HG02763 (cell line): ENCODE data around the gene VNN1.

Source experiments
- ATAC-seq: cut with Tn5 transposase; IDR thresholded peaks from one replicate; pipeline ENCODE4 v1.9.1; 2021; ENCODE audit warnings: mild to moderate bottlenecking, moderate library complexity; ENCODE audit not compliant: unreplicated experiment

VNN1 gene, protein sequence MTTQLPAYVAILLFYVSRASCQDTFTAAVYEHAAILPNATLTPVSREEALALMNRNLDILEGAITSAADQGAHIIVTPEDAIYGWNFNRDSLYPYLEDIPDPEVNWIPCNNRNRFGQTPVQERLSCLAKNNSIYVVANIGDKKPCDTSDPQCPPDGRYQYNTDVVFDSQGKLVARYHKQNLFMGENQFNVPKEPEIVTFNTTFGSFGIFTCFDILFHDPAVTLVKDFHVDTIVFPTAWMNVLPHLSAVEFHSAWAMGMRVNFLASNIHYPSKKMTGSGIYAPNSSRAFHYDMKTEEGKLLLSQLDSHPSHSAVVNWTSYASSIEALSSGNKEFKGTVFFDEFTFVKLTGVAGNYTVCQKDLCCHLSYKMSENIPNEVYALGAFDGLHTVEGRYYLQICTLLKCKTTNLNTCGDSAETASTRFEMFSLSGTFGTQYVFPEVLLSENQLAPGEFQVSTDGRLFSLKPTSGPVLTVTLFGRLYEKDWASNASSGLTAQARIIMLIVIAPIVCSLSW

DNA sequence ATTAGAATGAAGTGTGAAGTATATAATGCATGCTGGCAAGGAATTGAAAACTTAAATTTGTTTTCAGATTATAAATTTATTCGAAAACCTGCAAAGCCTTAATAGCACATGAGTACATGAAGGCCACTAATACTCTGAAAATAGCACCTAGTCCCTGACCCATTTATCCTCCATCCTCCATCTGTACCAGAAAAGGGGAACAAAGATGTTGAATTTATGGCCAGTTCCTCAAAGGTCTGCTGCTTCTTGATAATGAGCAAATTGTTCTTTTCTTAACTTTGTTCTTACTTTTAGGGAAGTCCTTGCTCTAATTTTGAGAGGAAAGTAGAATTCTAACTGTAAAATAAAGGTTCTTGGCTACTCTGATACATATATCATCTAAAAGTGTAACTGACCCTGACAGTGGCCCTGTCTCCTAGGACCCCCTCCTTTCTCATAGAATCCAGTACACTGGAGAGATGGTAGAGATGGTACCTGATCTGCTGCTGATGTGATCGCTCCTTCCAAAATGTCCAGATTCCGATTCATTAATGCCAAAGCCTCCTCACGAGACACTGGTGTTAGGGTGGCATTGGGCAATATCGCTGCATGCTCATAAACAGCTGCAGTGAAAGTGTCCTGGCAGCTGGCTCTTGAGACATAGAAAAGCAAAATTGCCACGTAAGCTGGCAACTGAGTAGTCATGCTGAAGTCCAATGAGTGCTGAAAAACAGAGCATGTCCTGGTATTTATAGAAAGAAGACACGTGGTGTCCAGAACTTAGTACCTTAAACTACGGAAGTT lies at the start of gene VNN1:
TSS of gene VNN1 (minus strand) at position 704 of the 783 bp plus-strand sequence. CDS start at position 684, 20 bp downstream.
- no peak for ATAC-seq

DNA sequence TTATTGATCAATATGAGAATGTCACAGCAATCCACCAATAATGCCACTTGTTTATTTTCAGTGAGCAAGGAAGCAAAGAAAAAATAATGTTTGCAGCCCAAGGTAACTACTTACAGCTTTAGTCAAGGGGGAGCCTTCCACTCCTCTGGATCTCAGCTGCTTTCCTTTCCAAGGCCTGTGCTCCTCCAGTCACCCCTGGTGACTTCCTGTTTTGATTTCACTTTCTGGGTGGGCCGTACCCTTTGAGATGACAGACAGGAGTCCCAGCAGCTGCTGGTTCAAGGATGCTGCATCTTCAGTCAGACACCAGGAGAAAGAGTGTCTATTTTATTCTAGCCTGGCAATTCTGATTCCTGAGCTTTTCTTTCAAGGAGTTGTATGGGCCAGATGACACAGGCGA lies 49.4 kb upstream of the VNN1 start:
- ATAC-seq = peak; percentile 89

DNA sequence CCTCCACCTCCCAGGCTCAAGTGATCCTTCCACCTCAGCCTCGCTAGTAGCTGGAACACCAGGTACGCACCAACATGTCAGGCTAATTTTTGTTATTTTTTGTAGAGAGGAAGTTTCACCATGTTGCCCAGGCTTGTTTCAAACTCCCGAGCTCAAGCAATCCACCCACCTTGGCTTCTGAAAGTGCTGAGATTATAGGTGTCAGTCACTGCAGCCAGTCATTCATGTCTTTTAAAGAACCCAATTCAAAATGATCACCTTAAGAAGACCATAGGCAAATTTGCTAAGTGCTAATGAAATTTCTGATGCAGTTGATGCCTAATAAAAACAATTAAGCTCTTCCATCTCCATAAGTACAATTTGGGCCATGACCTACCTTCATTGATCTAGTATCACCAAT lies 46.4 kb upstream of the VNN1 start:
- ATAC-seq = no peak

DNA sequence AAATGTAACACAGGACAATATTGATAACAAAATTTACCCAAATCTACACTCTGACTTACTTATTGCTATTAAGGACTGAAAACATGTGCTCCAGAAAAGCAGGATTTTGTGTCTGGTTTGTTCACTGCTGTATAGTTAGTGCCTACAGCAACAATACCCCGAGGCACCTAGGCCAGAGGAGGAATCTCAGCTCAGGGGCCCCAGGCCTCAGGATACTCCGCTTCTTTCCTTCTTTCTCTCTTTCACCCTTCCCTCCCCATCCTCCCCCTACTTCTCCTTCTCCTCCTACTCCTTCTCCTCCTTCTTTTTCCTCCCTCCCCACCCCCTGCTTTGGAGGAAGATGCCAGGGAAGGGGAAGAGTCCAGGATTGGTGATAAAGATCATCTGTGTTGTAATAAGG lies 44.8 kb upstream of the VNN1 start:
- no peak for ATAC-seq

DNA sequence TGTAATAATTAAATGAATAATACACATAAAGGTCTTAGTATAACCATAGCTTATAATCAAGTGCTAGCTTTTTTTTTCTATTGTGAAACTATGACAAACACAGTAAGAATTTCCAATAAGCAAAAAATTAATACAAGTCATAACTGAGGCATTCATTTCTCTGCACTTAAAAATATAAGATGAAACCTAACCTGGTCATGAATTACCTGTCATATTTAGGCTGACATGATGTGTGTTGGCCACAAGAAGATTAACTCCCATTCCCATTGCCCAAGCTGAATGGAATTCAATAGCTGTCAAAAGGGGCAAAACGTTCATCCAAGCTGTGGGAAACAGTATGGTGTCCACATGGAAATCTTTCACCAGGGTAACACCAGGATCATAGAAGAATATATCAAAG lies 38.4 kb upstream of the VNN1 start:
- ATAC-seq = no peak

DNA sequence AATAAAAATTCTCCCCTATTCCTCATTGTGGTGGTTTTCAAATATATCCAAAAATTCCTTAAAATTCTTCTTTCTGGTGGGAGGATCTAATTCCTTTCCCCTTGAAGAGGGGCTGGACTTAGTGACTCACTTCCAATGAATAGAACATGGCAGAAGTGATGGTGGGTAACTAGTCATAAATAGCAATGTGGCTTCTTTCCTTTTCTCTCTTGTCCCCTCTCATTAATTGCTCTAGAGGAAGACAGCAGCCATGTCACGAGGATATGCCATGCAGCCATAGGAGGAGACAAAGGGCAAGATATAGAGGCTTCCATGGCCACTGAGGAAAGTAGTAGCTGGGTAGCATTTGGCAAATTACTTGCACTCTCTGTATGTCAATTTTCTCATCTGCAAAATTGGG lies 38.0 kb upstream of the VNN1 start:
- no peak for ATAC-seq

DNA sequence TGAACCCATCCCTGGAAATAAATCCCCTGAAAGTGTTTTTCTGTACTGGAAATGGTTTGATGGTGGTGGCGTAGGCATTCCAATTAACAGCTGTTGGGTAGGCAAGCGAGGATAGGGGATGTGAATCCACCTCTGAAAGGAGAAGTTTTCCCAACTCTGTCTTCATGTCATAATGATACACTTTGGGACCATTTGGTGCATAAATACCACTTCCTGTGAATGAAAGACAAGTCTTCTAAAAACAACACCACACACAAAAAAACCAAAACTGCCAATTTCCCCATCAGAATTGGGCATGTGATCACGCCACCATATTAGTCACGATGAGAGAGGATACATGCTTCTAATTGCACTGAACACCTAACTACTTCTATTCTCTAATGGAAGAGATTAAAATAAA lies 37.5 kb upstream of the VNN1 start:
- ATAC-seq = peak; percentile 20

DNA sequence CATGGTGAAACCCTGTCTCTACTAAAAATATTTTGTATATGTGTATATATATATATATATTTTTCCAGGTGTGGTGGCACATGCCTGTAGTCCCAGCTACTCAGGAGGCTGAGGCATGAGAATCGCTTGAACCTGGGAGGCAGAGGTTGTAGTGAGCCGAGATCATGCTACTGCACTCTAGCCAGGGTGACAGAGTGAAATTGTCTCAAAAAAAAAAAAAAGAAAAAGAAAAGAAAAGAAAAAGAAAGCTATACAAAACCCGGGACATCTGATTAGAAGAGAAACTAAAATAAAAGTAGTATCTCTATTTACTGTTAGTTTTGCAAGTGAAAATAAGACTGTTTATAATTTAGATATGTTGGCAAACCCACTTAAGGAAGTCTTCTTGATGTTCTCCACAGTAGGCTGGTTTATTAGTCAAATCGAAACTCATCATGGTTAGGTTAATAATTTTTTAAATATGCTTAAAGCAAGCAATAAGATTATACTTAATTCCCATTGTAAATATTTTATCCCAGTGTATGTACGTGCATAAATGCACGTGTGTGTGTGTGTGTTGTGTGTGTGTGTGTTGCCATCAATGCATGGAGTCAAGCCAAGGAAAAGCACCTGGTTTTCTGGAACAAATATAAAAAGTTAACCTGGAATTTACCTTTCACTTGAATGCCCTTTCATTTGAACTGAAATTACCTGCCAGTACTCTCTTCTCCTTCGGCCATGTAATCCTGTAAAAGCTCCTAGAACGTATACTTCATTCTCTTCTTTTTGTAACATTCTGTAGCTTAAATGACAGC lies 36.8 kb upstream of the VNN1 start:
- ATAC-seq = peak; percentile 75

DNA sequence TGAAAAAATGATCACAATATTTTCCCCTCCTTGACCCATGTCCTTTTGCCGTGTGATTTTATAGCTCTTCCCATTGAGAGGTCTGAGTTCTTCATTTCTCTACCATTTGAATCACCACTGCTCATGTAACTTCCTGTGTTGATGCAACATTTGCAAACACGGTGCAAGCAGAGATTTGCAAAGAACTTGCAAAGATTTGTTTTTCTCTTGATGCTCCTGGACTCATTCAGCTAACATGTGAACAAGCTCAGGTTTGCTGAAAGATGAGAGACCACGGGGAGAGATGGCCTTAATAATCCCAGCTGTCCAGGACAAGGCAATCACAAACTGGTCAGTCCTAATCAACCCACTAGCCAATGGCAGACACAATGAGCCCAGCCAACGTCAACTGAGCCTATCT lies 35.3 kb upstream of the VNN1 start:
- no peak for ATAC-seq

DNA sequence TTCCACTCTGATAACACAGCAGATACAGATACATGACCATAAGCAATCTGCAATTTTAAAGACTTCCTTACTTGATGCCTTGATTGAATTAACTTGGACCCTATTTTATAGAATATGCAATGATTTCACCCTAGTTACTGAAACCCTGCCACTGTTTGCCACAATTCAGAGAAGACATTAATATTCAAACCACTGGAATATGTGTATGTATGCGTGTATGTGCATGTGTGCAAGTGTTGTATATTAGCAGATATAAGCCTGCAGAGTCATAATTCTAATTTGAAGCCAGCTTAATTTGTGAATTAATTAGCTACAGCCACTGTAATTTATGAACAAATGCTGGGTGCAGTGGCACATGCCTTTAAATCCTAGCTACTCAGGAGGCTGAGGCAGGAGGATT lies 34.6 kb upstream of the VNN1 start:
- ATAC-seq = no peak

DNA sequence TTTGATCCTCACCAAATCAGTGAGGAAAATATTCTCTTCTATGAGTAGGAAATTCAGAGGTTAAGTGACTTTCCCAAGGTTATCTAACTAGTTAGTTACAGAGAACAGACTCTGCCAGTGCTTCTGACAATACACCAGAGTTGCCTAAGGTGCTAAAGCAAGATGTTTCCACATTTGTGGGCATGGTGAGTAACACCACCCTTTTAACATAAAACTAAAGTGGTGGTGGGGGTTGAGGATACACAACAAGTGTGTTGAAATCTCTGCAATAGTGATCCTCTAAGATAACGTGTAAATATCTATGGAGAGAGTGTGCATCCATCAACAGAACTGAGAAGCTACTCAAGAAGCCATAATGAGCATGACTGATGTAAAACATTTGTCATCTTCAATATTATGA lies 32.2 kb upstream of the VNN1 start:
- no peak for ATAC-seq

DNA sequence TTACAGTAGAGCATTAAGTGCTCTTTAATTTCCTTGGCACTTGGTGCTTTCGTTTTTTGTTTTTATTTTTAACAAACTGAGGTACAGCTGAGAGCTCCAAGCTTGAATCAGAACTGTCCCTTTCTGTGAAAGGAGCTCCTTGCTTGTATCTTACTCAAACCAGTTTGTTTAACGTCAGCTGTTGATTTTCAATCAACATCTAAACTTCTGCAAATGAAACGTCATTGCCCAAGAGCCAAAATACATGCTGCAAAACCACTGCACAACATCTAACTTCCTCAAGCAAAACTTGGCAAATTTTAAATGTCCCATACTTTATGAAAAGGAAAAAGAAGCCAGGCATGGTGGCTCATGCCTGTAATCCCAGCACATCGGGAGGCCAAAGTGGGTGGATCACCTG lies 28.6 kb upstream of the VNN1 start:
- ATAC-seq = no peak

DNA sequence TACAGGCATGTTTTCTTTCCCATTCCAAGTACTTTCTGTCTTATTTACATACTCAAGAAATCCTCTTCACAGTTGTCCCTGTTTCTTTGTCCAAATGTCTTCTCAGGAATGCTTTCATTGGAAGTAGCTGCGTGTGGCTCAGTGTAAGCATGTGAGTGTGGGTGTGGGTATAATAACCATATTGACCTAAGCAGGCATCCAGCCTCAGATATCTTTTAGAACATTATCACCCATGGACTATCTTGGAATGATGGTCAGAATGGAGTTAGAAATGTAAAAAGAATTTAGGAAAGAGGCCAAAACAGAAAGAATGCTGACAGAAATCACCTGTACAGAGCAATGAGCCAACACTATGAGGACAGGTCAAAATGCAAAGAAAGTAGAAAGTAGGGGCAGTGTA lies 27.4 kb upstream of the VNN1 start:
- no peak for ATAC-seq

DNA sequence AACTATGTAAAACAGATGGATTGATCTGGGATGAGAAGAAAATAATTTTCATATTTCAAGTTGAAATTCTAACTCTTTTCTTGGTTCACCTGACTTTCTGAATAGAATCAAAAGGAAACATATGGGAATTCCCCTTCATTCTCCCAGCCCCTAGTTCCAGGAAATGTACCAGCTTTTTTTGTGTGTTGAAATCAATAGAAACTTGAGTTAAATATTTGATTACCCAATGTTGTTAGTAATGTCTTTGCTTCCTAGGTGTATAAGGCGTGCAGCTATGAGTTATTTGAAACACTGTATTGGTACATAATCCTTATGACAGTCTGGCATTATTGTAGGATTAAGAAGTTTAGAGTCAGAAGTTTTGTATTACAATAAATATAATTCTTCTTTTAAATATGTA lies 22.4 kb upstream of the VNN1 start:
- ATAC-seq = no peak

DNA sequence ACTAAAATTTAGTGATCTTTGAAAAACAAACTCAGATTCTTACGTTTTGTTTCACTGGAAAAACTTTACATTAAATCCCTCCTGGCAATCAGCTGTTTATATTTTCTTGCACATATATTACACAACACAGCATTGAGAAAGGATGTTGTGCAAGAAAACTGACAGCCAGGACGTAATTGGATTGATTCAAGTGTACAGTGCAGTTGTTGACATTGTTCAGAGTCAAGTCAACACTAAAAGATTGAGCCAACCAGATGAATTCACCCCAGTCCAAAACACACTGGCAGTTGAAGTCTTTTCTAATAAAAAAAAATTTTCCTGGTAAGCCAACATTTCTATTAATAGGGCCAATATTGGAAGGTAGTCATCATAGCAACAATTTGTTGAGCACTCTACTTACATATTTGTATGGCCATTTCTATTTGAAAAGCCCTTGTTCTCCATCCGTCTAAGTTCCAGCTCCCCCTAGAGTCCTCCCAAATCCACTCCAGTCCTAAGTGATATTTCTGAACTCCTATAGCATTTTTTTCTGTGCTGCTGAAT lies 20.9 kb upstream of the VNN1 start:
- ATAC-seq = no peak

DNA sequence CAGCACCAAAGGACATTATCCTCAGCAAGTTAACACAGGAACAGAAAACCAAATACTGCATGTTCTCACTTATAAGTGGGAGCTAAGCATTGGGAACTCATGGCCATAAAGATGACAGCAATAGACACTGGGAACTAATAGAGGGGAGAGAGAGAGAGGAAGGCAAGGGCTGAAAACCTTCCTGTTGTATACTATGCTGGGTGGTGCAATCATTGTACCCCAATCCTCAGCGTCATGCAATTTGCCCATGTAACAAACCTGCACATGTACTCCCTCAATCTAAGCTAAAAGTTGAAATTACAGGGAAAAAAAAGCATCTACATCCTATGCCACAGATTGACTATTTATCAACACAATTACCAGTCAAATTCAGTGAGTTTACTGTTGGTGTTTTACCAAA lies 20.0 kb upstream of the VNN1 start:
- ATAC-seq = no peak

DNA sequence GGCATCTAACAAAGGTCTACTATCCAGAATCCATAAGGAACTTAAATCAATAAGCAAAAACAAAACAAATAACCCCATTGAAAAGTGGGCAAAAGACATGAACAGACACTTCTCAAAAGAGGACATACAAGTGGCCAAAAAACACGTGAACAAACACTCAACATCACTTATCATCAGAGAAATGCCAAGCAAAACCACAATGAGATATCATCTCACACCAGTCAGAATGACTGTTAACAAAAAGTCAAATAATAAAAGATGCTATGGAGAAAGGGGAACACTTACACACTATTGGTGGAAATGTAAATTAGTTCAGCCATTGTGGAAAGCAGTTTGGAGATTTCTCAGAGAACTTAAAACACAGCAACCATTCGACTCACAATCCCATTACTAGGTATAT lies 19.4 kb upstream of the VNN1 start:
- no peak for ATAC-seq

DNA sequence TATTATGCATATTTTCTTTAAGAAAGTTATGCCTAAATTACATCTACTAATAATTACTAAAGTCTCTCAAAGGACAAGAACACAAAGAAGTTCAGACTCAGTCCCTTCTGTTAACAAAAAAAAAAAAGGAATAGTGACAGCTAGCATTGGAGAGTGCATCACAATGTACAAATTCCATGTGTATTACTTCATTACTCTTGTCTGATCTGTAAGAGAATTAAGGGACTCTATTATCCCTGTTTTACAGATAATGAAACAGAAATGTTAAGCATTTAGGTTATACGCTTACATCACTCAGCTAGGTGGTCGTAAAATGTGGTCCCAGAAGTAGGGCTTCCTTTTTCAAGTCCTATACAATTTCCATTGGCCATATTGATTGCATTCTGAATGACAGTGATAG lies 17.2 kb upstream of the VNN1 start:
- ATAC-seq = no peak

DNA sequence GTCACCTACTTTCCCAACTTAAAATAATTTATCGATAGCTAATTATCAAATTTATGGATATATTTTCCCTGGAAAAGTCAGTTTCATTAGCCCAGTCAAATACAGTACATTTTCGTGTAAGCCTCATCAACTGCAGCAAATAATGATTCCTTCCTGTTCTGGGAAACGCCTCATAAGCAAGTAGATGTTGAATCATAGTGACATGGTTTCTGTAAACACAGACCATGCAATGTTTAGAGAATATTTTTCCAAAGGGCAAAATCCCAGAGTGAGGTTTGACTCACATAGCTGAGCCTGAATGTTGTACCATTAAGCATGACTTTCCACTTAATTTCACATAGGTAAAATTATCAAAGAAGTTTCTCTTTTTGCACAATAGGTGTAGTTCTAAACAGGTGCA lies 16.7 kb upstream of the VNN1 start:
- no peak for ATAC-seq

DNA sequence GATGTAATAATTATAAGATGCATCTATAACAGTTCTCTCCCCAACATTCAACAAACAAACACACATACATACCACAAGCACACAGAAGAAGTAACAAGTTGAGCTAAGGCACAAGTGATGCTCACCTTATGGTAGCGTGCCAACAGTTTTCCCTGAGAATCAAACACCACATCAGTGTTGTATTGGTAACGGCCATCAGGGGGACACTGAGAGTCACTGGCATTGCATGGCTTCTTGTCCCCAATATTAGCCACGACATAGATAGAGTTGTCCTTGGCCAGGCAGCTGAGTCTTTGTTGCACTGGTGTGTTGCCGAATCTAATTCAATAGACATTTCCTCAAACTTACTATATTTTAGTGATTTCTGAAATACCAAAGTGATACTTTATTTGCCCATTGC lies 14.8 kb upstream of the VNN1 start:
- ATAC-seq = no peak

DNA sequence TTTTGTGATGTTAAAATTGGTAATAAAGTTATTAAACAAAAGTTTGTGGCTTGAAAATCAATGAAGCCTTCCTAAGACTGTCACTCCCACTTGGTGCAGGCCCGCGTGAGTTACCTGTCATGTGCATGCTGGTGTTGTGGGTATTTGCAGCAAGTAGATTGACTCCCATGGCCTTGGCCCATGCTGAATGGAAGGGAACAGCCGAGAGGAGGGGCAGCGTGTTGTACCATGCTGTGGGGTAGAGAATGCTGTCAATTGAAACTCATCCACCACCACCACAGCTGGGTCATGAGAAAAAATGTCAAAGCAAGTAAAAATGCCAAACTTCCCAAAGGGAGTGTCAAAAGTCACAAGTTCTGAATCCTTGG lies 12.7 kb upstream of the VNN1 start:
- no peak for ATAC-seq
